ENCODE results near the gene KIF26B.

- no peak for TF ChIP-seq CTCF (IDR thresholded peaks at IDR 0.05)
- no peak for TF ChIP-seq HMGXB4 (CRISPR knock-in tag; IDR thresholded peaks at IDR 0.05; ENCODE audit: borderline replicate concordance)
- no peak for TF ChIP-seq HOXB13 (CRISPR knock-in tag; IDR thresholded peaks at IDR 0.05; ENCODE audit: low read depth)
- TF ChIP-seq SREBF2 (IDR thresholded peaks at IDR 0.05), result no peak
These were observed 262.0 kb downstream of the KIF26B start for GRCh38 chr1:245416781-245417180.

Data from A549 (cell line).